ENCODE data around the gene ELFN1.

The ELFN1 gene

DNA sequence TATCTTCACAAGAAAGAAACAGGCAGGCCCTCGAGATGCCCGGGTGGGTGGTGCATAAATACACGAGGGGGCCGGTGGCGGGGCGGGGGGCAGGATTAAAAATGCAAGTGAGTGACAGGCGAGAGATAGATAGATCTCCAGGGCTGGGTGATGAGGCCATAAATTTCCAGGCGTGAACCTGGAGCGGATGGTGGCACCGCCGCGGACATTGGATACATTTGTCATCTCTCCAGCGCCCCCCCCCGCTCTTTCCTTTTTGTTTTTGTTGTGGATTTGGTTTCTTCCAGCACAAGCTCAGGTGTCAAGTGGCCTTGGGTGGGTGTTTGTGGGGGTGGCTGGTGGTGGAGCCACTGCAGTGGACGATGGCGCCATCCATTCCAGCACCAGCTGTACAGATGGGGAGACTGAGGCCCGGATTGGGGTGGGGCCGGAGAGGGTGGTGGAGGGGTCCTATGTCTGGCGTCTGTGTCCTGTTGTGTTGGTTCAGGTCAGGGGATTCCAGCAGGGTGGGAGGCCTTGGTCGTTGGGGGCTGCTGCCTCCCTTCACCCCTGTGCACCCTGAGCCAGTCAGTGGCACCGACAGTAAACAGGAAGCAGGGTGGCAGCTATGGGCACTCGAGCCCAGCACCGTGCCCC, 2.9 kb downstream of the ELFN1 start:
- H3K9me3 Mint-ChIP-seq: no peaks in the 10 kb centered on the region
- H3K27ac Mint-ChIP-seq: no peak overlapping the region
- no peak overlapping the region for H3K4me3 Mint-ChIP-seq
- intact Hi-C loops (cut with micrococcal nuclease): no loop called here
- H3K4me1 Mint-ChIP-seq (ENCODE audit: low read depth): peaks cover 4% of the 10 kb centered on the region
- H3K36me3 Mint-ChIP-seq (ENCODE audit: low read depth): no peaks in the 10 kb centered on the region
- peaks cover 65% of the 10 kb centered on the region for H3K27me3 Mint-ChIP-seq

- Mint-ChIP-seq H3K27ac (no peak overlapping the region), H3K27me3 (peaks cover 60% of the 10 kb centered on the region), H3K36me3 (ENCODE audit: low read depth) (no peaks in the 10 kb centered on the region), H3K4me1 (ENCODE audit: low read depth) (no peaks in the 10 kb centered on the region), H3K4me3 (no peak overlapping the region), H3K9me3 (no peaks in the 10 kb centered on the region)
- intact Hi-C loops (cut with micrococcal nuclease): no loop called here
Measured at GRCh38 chr7:1673581-1674118, 3.6 kb downstream of the ELFN1 start.

GRCh38 chr7:1674161-1675035, 4.3 kb downstream of the ELFN1 start:
- Mint-ChIP-seq H3K4me3 (no peak overlapping the region), H3K27me3 (peaks cover 54% of the 10 kb centered on the region), H3K9me3 (no peaks in the 10 kb centered on the region), H3K4me1 (ENCODE audit: low read depth) (no peaks in the 10 kb centered on the region), H3K27ac (no peak overlapping the region), H3K36me3 (ENCODE audit: low read depth) (no peaks in the 10 kb centered on the region)
- intact Hi-C loops (cut with micrococcal nuclease): no loop called here

- intact Hi-C loops (cut with micrococcal nuclease): no loop called here
- H3K27me3 Mint-ChIP-seq: peaks cover 50% of the 10 kb centered on the region
Measured at GRCh38 chr7:1675036-1675671, 5.1 kb downstream of the ELFN1 start.

DNA sequence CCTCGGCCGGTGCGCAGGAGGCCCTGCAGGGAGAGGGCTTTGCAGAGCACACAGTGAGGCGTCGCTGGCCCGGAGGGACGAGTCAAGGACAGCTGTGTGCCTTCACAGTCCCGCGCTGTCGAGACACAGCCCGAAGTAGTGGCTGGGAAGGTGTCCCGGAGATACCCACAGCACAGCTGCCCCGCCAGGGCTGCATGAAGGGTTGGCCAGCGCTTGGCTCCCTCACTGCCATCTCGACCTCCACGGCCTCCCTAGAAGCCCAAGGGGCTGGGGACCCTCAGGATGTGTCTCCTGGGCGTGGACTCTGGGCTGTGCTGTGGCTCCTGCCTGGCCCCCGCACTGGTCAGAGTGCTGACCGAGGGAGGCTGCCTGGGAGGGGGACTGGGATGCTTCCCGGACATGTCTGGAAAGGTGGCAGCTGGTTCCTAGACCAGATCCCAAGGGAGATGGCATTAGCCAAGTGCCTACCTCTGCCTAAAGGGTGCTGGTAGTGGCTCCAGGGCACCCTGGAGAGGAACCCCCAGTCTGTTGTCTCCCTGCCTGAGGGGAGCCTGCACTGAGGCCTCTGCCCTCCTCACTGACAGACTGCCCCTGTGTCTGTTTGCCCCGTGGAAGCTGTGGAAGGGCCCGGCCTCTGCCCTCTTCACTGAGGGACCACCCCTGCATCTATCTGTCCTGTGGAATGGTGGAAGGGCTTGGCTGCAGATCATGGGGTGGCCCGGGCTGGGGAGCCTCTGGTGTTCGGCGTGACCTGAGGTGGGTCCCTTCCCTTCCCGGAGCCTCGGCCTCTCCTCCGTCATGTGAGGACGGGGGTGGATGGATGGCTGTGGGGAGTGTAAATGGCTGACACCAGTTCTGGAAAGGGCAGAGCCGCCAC, 5.8 kb downstream of the ELFN1 start:
- no peaks in the 10 kb centered on the region for H3K4me1 Mint-ChIP-seq (ENCODE audit: low read depth)
- no peaks in the 10 kb centered on the region for H3K36me3 Mint-ChIP-seq (ENCODE audit: low read depth)
- no peak overlapping the region for H3K27ac Mint-ChIP-seq
- peaks cover 46% of the 10 kb centered on the region for H3K27me3 Mint-ChIP-seq
- H3K4me3 Mint-ChIP-seq: no peak overlapping the region
- H3K9me3 Mint-ChIP-seq: no peaks in the 10 kb centered on the region
- intact Hi-C loops (cut with micrococcal nuclease): no loop called here

More at GRCh38 chr7:1675036-1675671, 5.1 kb downstream of the ELFN1 start:
- Mint-ChIP-seq H3K4me1 (ENCODE audit: low read depth) (no peaks in the 10 kb centered on the region), H3K9me3 (no peaks in the 10 kb centered on the region), H3K4me3 (no peak overlapping the region), H3K36me3 (ENCODE audit: low read depth) (no peaks in the 10 kb centered on the region), H3K27ac (no peak overlapping the region)

- Mint-ChIP-seq H3K9me3 (no peaks in the 10 kb centered on the region), H3K4me3 (no peak overlapping the region), H3K36me3 (ENCODE audit: low read depth) (no peaks in the 10 kb centered on the region), H3K27ac (no peak overlapping the region), H3K4me1 (ENCODE audit: low read depth) (no peaks in the 10 kb centered on the region), H3K27me3 (peaks cover 39% of the 10 kb centered on the region)
- intact Hi-C loops (cut with micrococcal nuclease): no loop called here
Measured at GRCh38 chr7:1676550-1677078, 6.5 kb downstream of the ELFN1 start.

DNA sequence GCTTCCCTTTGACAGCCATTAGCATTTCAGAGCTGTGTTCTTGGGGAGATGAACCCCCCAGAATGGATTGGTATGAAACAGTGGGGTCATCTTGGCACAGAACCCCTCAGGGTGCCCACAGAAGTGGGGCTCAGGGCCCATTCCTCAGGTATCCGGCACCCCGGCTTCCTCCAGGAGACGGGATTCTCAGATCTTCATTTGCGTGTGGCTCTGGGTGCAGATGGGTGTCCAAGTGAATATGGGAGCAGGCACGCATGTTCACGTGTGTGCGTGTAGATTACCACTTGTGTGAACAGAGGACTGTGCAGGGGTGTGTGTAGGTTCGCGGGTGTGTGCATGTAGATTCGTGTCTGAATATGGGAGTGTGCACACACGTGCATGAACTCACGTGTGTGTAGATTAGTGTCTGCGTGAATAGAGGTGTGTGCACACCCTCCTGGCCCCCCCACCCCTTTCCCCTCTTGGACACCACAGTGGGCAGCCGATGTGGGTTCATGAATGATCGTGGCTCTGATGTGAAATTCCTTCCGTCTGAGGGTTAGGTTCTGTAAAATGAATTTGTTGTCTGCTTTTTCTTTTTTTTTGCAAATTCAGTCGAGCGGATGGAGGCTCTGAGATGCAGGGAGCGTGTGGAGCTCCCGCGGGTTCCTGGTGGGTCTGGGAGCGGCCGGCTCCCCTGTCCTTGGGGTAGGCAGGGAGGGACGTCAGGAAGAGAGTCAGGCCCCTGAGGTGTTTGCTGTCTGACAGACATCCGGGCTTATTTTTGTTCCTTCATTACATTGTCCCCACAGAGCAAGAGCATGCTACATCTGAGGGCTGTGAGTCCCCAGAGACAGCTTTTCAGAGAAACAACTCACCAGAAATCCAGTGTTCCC, 7.4 kb downstream of the ELFN1 start:
- Mint-ChIP-seq H3K27me3 (peaks cover 32% of the 10 kb centered on the region), H3K27ac (no peak overlapping the region), H3K9me3 (peaks cover under 1% of the 10 kb centered on the region), H3K36me3 (ENCODE audit: low read depth) (no peaks in the 10 kb centered on the region), H3K4me3 (no peak overlapping the region), H3K4me1 (ENCODE audit: low read depth) (no peaks in the 10 kb centered on the region)
- intact Hi-C loops (cut with micrococcal nuclease): no loop called here

DNA sequence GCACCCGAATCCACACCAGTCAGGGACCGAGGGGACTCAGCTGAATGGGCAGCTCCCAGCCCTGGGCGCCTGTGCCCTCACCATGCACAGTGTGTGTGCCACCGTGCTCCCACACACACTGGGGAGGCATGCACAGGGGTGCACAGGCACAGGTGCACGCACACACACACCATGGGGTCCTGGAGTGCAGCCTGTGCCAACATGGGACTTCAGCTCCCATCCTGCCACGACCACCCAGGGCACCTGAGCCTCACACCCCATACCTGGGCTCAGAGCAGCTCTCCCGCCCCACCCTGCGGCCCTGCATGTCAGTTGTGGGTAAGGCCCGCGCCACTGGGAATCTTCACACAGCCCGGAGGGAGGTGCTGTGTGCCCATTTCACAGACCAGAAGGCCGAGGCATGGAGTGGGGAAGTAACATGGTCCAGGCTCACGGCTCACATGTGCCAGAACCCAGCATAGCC, 8.0 kb downstream of the ELFN1 start:
- no peak overlapping the region for H3K4me3 Mint-ChIP-seq
- intact Hi-C loops (cut with micrococcal nuclease): no loop called here
- H3K36me3 Mint-ChIP-seq (ENCODE audit: low read depth): no peaks in the 10 kb centered on the region
- H3K27ac Mint-ChIP-seq: no peak overlapping the region
- H3K9me3 Mint-ChIP-seq: peaks cover 7% of the 10 kb centered on the region
- H3K27me3 Mint-ChIP-seq: peaks cover 32% of the 10 kb centered on the region
- H3K4me1 Mint-ChIP-seq (ENCODE audit: low read depth): no peaks in the 10 kb centered on the region

GRCh38 chr7:1678571-1679325, 8.7 kb downstream of the ELFN1 start:
- H3K4me1 Mint-ChIP-seq (ENCODE audit: low read depth): no peaks in the 10 kb centered on the region
- no peak overlapping the region for H3K27ac Mint-ChIP-seq
- H3K27me3 Mint-ChIP-seq: peaks cover 33% of the 10 kb centered on the region
- peaks cover 14% of the 10 kb centered on the region for H3K9me3 Mint-ChIP-seq
- intact Hi-C loops (cut with micrococcal nuclease): no loop called here
- H3K4me3 Mint-ChIP-seq: no peak overlapping the region
- H3K36me3 Mint-ChIP-seq (ENCODE audit: low read depth): no peaks in the 10 kb centered on the region

- peaks cover 35% of the 10 kb centered on the region for H3K27me3 Mint-ChIP-seq
- no peak overlapping the region for H3K4me3 Mint-ChIP-seq
- peaks cover 21% of the 10 kb centered on the region for H3K9me3 Mint-ChIP-seq
- H3K36me3 Mint-ChIP-seq (ENCODE audit: low read depth): no peaks in the 10 kb centered on the region
- H3K4me1 Mint-ChIP-seq (ENCODE audit: low read depth): no peaks in the 10 kb centered on the region
- H3K27ac Mint-ChIP-seq: no peak overlapping the region
- intact Hi-C loops (cut with micrococcal nuclease): no loop called here
Measured at GRCh38 chr7:1679326-1679965, 9.4 kb downstream of the ELFN1 start.

- no peaks in the 10 kb centered on the region for H3K36me3 Mint-ChIP-seq (ENCODE audit: low read depth)
- H3K4me1 Mint-ChIP-seq (ENCODE audit: low read depth): no peaks in the 10 kb centered on the region
- peaks cover 28% of the 10 kb centered on the region for H3K9me3 Mint-ChIP-seq
- intact Hi-C loops (cut with micrococcal nuclease): no loop called here
- H3K4me3 Mint-ChIP-seq: no peak overlapping the region
- H3K27ac Mint-ChIP-seq: no peak overlapping the region
- peaks cover 34% of the 10 kb centered on the region for H3K27me3 Mint-ChIP-seq
Measured at GRCh38 chr7:1679966-1680730, 10.1 kb downstream of the ELFN1 start.
